Measurements from ENCODE around the gene GLRX3. TPM values are rescaled to one million over a fixed set of nuclear protein-coding genes. Genes with fewer than 3 reads are reported as not detected.

The GLRX3 gene
- total and polyA plus RNA-seq, 2 of the 13 experiments (the other 11 are each of a cell fraction or from before 2014, with no cell fraction given): 91.4 to 135 TPM

- Histone ChIP-seq H2AFZ (ENCODE audit: low read length) (no peak overlapping the region), H4K20me1 (ENCODE audit: insufficient read depth, low read length) (peaks cover 5% of the 10 kb centered on the region; the same call in 1 of the 2 replicates), H3K27me3 (ENCODE audit: control insufficient read depth in 1 of 2, insufficient read depth in 2 of 2, low read length in 2 of 2) (peaks cover 0 to 4% of the 10 kb centered on the region in 2 experiments; a peak in 1 of 5 replicates), H3K4me3 (replicated peaks in 1 of 3; ENCODE audit: insufficient read depth in 1 of 3, low read depth in 2 of 3, low read length in 3 of 3) (peak overlapping the region in 2 of 3 experiments; percentile 73 to 93; a peak in 4 of 6 replicates), H3K4me2 (ENCODE audit: low read depth, low read length) (peak overlapping the region; percentile 100), H3K36me3 (replicated peaks in 1 of 2; ENCODE audit: control insufficient read depth in 1 of 2, insufficient read depth in 2 of 2, low read length in 2 of 2) (no peaks in the 10 kb centered on the region), H3K4me1 (ENCODE audit: insufficient read depth, low read length) (peaks cover 23% of the 10 kb centered on the region), H3K27ac (ENCODE audit: extremely low read length, insufficient read depth, low read length) (no peak overlapping the region), H3K79me2 (ENCODE audit: insufficient read depth, low read length) (peaks cover 10% of the 10 kb centered on the region), H3K9me3 (ENCODE audit: low read length) (no peaks in the 10 kb centered on the region), H3K9ac (ENCODE audit: insufficient read depth, low read depth, low read length) (peak overlapping the region; percentile 94; the same call in 1 of the 2 replicates)
- in situ Hi-C loops (cut with HindIII; ENCODE audit: extremely low pct_ligation_motif_present, low pct_unique_long_range_greater_than_20kb) (no loop called here), intact Hi-C loops (cut with micrococcal nuclease; ENCODE audit: unreplicated experiment) (no loop called here)
- WGBS (ENCODE audit: low lambda C conversion rate): 63% methylated on average over 6 of the region's 6 CpGs
- no peak for ATAC-seq
- ChIA-PET POLR2A (interaction anchor here (1.2 to 4.0 kb wide), 4 partner anchors 22 to 34 kb away, joined by 3 to 221 read pairs (median 9); partner anchors contain the start of gene GLRX3), CTCF (ENCODE audit: low intra/inter-chr PET ratio, low total read pairs) (interaction anchor here (1.2 to 1.4 kb wide), 2 partner anchors 18 to 71 kb away, joined by 3 to 4 read pairs; no protein-coding TSS in a partner anchor)
- TF ChIP-seq MATR3 (CRISPR knock-in tag; IDR thresholded peaks at IDR 0.05) (no peak), POLR2AphosphoS5 (IDR thresholded peaks at IDR 0.05; ENCODE audit: low read depth, low read length) (0 out of 2 replicates have a peak, but pooled peaks have one; percentile 22), MYNN (CRISPR knock-in tag; IDR thresholded peaks at IDR 0.05; ENCODE audit: low read depth) (no peak), KAT8 (CRISPR knock-in tag; IDR thresholded peaks at IDR 0.05) (no peak), ARNT (IDR thresholded peaks at IDR 0.05) (no peak), ZNF232 (CRISPR knock-in tag; IDR thresholded peaks at IDR 0.05; ENCODE audit: borderline replicate concordance) (no peak), ATF5 (CRISPR knock-in tag; IDR thresholded peaks at IDR 0.05; ENCODE audit: low read depth) (no peak), ZNF558 (CRISPR knock-in tag; IDR thresholded peaks at IDR 0.05; ENCODE audit: borderline replicate concordance) (0 out of 2 replicates have a peak, but pooled peaks have one; percentile 16), HNF4A (CRISPR knock-in tag; IDR thresholded peaks at IDR 0.05) (no peak), TAF15 (IDR thresholded peaks at IDR 0.05; ENCODE audit: low read depth, low read length, poor library complexity, severe bottlenecking) (no peak), ZXDC (CRISPR knock-in tag; IDR thresholded peaks at IDR 0.05) (no peak), ZNF780A (CRISPR knock-in tag; IDR thresholded peaks at IDR 0.05) (no peak), ZNF710 (CRISPR knock-in tag; IDR thresholded peaks at IDR 0.05; ENCODE audit: borderline replicate concordance) (no peak)
- DNase-seq (ENCODE audit: low spot score): no peak
- FAIRE-seq: no peak
- no TSS peak for BruUV-seq (replicated peaks)
Measured at GRCh38 chr10:130108934-130109604, 27.1 kb upstream of the GLRX3 start.

Measured in HepG2 (cell line).